SU-DHL-6 (cell line): Measurements from ENCODE around the gene FGF13.

Source experiments
- H2AFZ ChIP-seq: fragments of 200-600 bp; sonication (generic); 2 replicates; pipeline ENCODE4 v1.6.1; 2014; ENCODE audit warnings: low read depth, mild to moderate bottlenecking, moderate library complexity, mixed read lengths, antibody characterized with exemption, low read length; ENCODE audit not compliant: severe bottlenecking
- H3F3A ChIP-seq: fragments of 200-600 bp; shearing (Covaris generic); 2 replicates; pipeline ENCODE4 v1.6.0; 2016; ENCODE audit warnings: antibody characterized with exemption, mild to moderate bottlenecking; ENCODE audit not compliant: insufficient read depth
- H3K27ac ChIP-seq: fragments of 200-600 bp; sonication (generic); 2 replicates; pipeline ENCODE4 v1.5.1; 2016; ENCODE audit warnings: low read depth, mild to moderate bottlenecking, low read length, moderate library complexity, mixed read lengths
- H3K27me3 ChIP-seq: fragments of 200-600 bp; sonication (generic), shearing (Covaris generic); 2 replicates; pipeline ENCODE4 v1.6.0; 2014; ENCODE audit warnings: mild to moderate bottlenecking, low read length
- H3K36me3 ChIP-seq: fragments of 200-600 bp; sonication (generic); 2 replicates; pipeline ENCODE4 v1.6.1; 2014; ENCODE audit warnings: mild to moderate bottlenecking, low read length, mixed read lengths
- H3K4me2 ChIP-seq: fragments of 300-600, 200-600 bp; shearing (Covaris generic), sonication (generic); 2 replicates; pipeline ENCODE4 v1.6.0; 2014; ENCODE audit warnings: low read length, low read depth, mild to moderate bottlenecking; ENCODE audit not compliant: poor library complexity, severe bottlenecking
- H3K4me3 ChIP-seq: fragments of 200-600 bp; sonication (generic); 2 replicates; pipeline ENCODE4 v1.5.1; 2014; ENCODE audit warnings: antibody characterized with exemption, low read length, mild to moderate bottlenecking, mixed read lengths; ENCODE audit not compliant: insufficient read depth, poor library complexity, severe bottlenecking
- H3K79me2 ChIP-seq: fragments of 200-600 bp; sonication (generic); 2 replicates; pipeline ENCODE4 v1.6.1; 2014; ENCODE audit warnings: mild to moderate bottlenecking, low read length, moderate library complexity; ENCODE audit not compliant: insufficient read depth
- H3K9ac ChIP-seq: fragments of 200-600 bp; sonication (generic); 2 replicates; pipeline ENCODE4 v1.7.0; 2014; ENCODE audit warnings: mild to moderate bottlenecking, low read length
- H3K9me2 ChIP-seq: fragments of 200-600 bp; sonication (generic); replicated peaks from 2 replicates; pipeline ENCODE4 v1.6.1; 2014; ENCODE audit warnings: low read length; ENCODE audit not compliant: insufficient read depth
- H3K9me3 ChIP-seq: fragments of 200-600 bp; sonication (generic); 2 replicates; pipeline ENCODE4 v1.6.1; 2014; ENCODE audit warnings: low read length, mixed read lengths; ENCODE audit not compliant: insufficient read depth
- H4K20me1 ChIP-seq: fragments of 200-600 bp; sonication (generic); 2 replicates; pipeline ENCODE4 v1.6.1; 2014; ENCODE audit warnings: low read depth, mild to moderate bottlenecking, antibody characterized with exemption, low read length, moderate library complexity, mixed read lengths
- CTCF ChIP-seq: fragments of 200-600 bp; sonication (generic); IDR thresholded peaks from one replicate; pipeline ENCODE4 v1.5.1; 2017; ENCODE audit warnings: antibody characterized with exemption, mild to moderate bottlenecking, low read length, moderate library complexity; ENCODE audit not compliant: insufficient read depth, poor library complexity, severe bottlenecking
- EZH2phosphoT487 ChIP-seq: fragments of 200-600 bp; sonication (generic), shearing (Covaris generic); conservative IDR thresholded peaks from 2 replicates; pipeline ENCODE4 v1.6.1; 2018; ENCODE audit warnings: mild to moderate bottlenecking, antibody characterized with exemption, low read length, moderate library complexity, mixed read lengths

FGF13 gene

GRCh38 chrX:138754861-138755260 lies 43.3 kb upstream of the FGF13 start:
- Histone ChIP-seq H3K9ac (no peak overlapping the region), H4K20me1 (no peaks in the 10 kb centered on the region), H3K9me3 (no peaks in the 10 kb centered on the region), H3K27ac (no peak overlapping the region), H3F3A (no peaks in the 10 kb centered on the region), H3K4me3 (no peak overlapping the region), H3K79me2 (no peaks in the 10 kb centered on the region), H3K4me2 (no peak overlapping the region), H2AFZ (no peak overlapping the region), H3K9me2 (no peaks in the 10 kb centered on the region), H3K36me3 (no peaks in the 10 kb centered on the region), H3K27me3 (no peaks in the 10 kb centered on the region)
- no peak for TF ChIP-seq EZH2phosphoT487
- TF ChIP-seq CTCF = no peak

- H2AFZ ChIP-seq = no peak overlapping the region
- no peaks in the 10 kb centered on the region for H3K36me3 ChIP-seq
- no peaks in the 10 kb centered on the region for H4K20me1 ChIP-seq
- no peaks in the 10 kb centered on the region for H3K27me3 ChIP-seq
- H3K4me3 ChIP-seq = no peak overlapping the region
- no peaks in the 10 kb centered on the region for H3K9me3 ChIP-seq
- TF ChIP-seq EZH2phosphoT487 (no peak), CTCF (peak; percentile 30)
- no peaks in the 10 kb centered on the region for H3K79me2 ChIP-seq
- H3K27ac ChIP-seq = no peak overlapping the region
- H3K9ac ChIP-seq = no peak overlapping the region
- no peak overlapping the region for H3K4me2 ChIP-seq
- no peaks in the 10 kb centered on the region for H3F3A ChIP-seq
- no peaks in the 10 kb centered on the region for H3K9me2 ChIP-seq
These were observed 37.0 kb upstream of the FGF13 start for GRCh38 chrX:138748480-138748879.

- Histone ChIP-seq H3K79me2 (no peaks in the 10 kb centered on the region), H3K9ac (no peak overlapping the region), H3F3A (no peaks in the 10 kb centered on the region), H3K36me3 (no peaks in the 10 kb centered on the region), H2AFZ (no peak overlapping the region), H3K27ac (no peak overlapping the region), H3K9me3 (no peaks in the 10 kb centered on the region), H3K4me3 (no peak overlapping the region), H3K4me2 (no peak overlapping the region), H3K27me3 (no peaks in the 10 kb centered on the region), H4K20me1 (no peaks in the 10 kb centered on the region), H3K9me2 (no peaks in the 10 kb centered on the region)
- TF ChIP-seq EZH2phosphoT487 = no peak
- TF ChIP-seq CTCF = peak; percentile 21
These were observed 33.7 kb upstream of the FGF13 start for GRCh38 chrX:138745196-138745595.
